C4-2B (cell line): ENCODE data around the gene HNF4A.

Experiments used
- CTCF ChIP-seq: fragments of 450-650 bp; conservative IDR thresholded peaks from 2 replicates; pipeline ENCODE4 v1.5.1; 2017; ENCODE audit warnings: mild to moderate bottlenecking
- ZFX ChIP-seq: fragments of 450-650 bp; IDR thresholded peaks from 2 replicates; pipeline ENCODE4 v1.6.1; 2017

DNA sequence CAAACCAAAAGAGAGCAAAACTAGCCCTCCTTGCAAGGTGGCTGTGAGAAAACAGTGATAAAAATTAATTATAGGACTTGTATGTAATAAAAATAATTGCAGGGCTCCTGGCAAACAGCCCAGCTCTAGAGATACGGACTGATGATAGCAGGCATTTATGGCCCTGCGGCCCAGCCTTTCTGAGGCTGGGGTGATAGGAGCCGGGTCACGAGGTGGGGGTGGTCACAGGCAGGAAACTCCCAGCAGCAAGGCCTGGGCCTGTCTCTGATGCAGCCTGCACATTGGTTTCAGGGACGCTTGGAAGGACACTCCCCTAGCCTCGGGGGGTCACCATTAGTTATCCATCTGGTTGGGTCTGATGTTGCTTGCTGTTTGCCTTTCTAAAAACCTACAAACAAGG is 101.5 kb downstream of the HNF4A start:
- TF ChIP-seq CTCF (no peak), ZFX (no peak)
